Naive thymus-derived CD4-positive, alpha-beta T cell (primary cell): ENCODE data around the gene TTC7B. TPM values are rescaled to one million over a fixed set of nuclear protein-coding genes. Genes with fewer than 3 reads are reported as not detected.
A peak's percentile ranks its signal among the peaks of the same experiment; 100 is the strongest.
"Not testable (repeated sequence)": the region's sequence is repeated elsewhere in the genome, so short reads cannot be mapped to it uniquely, and the experiment has no call there.

Experiments
- ATAC-seq: fragments of 150-1000 bp; cut with Tn5 transposase; 2 replicates; pipeline ENCODE4 v1.10.0; 2021; ENCODE audit warnings: mild to moderate bottlenecking, moderate library complexity
- CTCF ChIA-PET: fragments of 350-600 bp; sonication (Branson Sonifier 250); formaldehyde crosslinking; loops from one replicate; lab custom pipeline; 2021; ENCODE audit warnings: antibody characterized with exemption; lab: Charles Lee
- POLR2A ChIA-PET: fragments of 350-600 bp; sonication (Branson Sonifier 250); formaldehyde crosslinking; loops from one replicate; lab custom pipeline; 2021; ENCODE audit warnings: antibody characterized with exemption, inconsistent platforms; lab: Charles Lee
- DNase-seq, 9 donors: peaks; one replicate each; pipeline versions ENCODE4 v3.0.0 to v3.0.0-alpha.2; 2020 to 2022; ENCODE audit warnings: mixed read lengths in 1 of 9
- H3K27ac ChIP-seq: one replicate; pipeline ENCODE4 v1.7.0; 2013; ENCODE audit warnings: mild to moderate bottlenecking, low read depth, low read length, moderate library complexity
- H3K27me3 ChIP-seq, 2 donors: one replicate each; pipeline ENCODE4 v1.7.0; 2013; ENCODE audit warnings: low read length in 2 of 2, mild to moderate bottlenecking in 2 of 2, moderate library complexity in 2 of 2; ENCODE audit not compliant: control insufficient read depth in 2 of 2, insufficient read depth in 2 of 2
- H3K36me3 ChIP-seq, 3 experiments: 1 replicate in 2 of 3; 2 replicates in 1 of 3; pipeline ENCODE4 v1.7.0; 2013; ENCODE audit warnings: low read length in 3 of 3, mild to moderate bottlenecking in 3 of 3, moderate library complexity in 1 of 3; ENCODE audit not compliant: insufficient read depth in 3 of 3, control insufficient read depth in 2 of 3
- H3K4me1 ChIP-seq, 2 donors: one replicate each; pipeline ENCODE4 v1.7.0; 2013; ENCODE audit warnings: low read length in 2 of 2, mild to moderate bottlenecking in 2 of 2, moderate library complexity in 1 of 2; ENCODE audit not compliant: control insufficient read depth in 2 of 2, insufficient read depth in 2 of 2
- H3K4me3 ChIP-seq: 2 replicates; pipeline ENCODE4 v1.7.0; 2013; ENCODE audit warnings: mild to moderate bottlenecking, low read length
- H3K9me3 ChIP-seq, 3 experiments: 1 replicate in 2 of 3; 2 replicates in 1 of 3; pipeline ENCODE4 v1.7.0; 2013; ENCODE audit warnings: low read length in 3 of 3; ENCODE audit not compliant: control insufficient read depth in 2 of 3
- H3K27ac Mint-ChIP-seq, 9 donors: one replicate each; pipeline ENCODE4 v1.8.0; 2020 to 2022; ENCODE audit warnings: mixed read lengths in 9 of 9, mild to moderate bottlenecking in 8 of 9, moderate library complexity in 5 of 9, inconsistent platforms in 2 of 9
- H3K27me3 Mint-ChIP-seq, 5 donors: one replicate each; pipeline ENCODE4 v1.8.0; 2021 to 2022; ENCODE audit warnings: mixed read lengths in 5 of 5, mild to moderate bottlenecking in 1 of 5
- H3K36me3 Mint-ChIP-seq, 5 donors: one replicate each; pipeline ENCODE4 v1.8.0; 2020 to 2022; ENCODE audit warnings: mixed read lengths in 5 of 5, mild to moderate bottlenecking in 3 of 5, inconsistent platforms in 1 of 5
- H3K4me1 Mint-ChIP-seq, 7 donors: one replicate each; pipeline ENCODE4 v1.8.0; 2020 to 2022; ENCODE audit warnings: mixed read lengths in 7 of 7, mild to moderate bottlenecking in 3 of 7, inconsistent platforms in 1 of 7
- H3K4me3 Mint-ChIP-seq, 10 donors: one replicate each; pipeline ENCODE4 v1.8.0; 2020 to 2022; ENCODE audit warnings: mild to moderate bottlenecking in 10 of 10, mixed read lengths in 10 of 10, moderate library complexity in 6 of 10, inconsistent platforms in 2 of 10
- H3K9me3 Mint-ChIP-seq, 11 donors: one replicate each; pipeline ENCODE4 v1.8.0; 2020 to 2022; ENCODE audit warnings: mixed read lengths in 11 of 11, mild to moderate bottlenecking in 4 of 11, inconsistent platforms in 1 of 11, moderate library complexity in 1 of 11
- intact Hi-C, 2 donors: fragments of 100-400 bp; cut with micrococcal nuclease; formaldehyde crosslinking; loops; one replicate each; pipeline ENCODE4 v1.15.1; 2023
- polyA plus RNA-seq, 2 donors: library from polyadenylated mRNA; unstranded; fragments of 300-500 nt; fragmentation: Illumina TruSeq; gene quantifications; one replicate each; pipeline ENCODE4 v1.2.3, GENCODE V29; 2021
- total RNA-seq, 6 experiments: library from RNA in 5 of 6; stranded (reverse) in 5 of 6; gene quantifications; 1 replicate in 5 of 6; 2 replicates in 1 of 6; pipeline ENCODE4 v1.2.3 and lab custom pipeline; 2021 to 2026

TTC7B gene
- total RNA-seq (1 to 10 TPM in 3 of 5 experiments, under 1 TPM in 1, not detected in 1; 0.65 to 9.5 (median 5.0) TPM), polyA plus RNA-seq (under 1 TPM in 1 of 2 donors, not detected in 1; 0.08 TPM), total RNA-seq (lab: John Stamatoyannopoulos, UW) (0.67 reads per million)

- H3K36me3 ChIP-seq, result no peaks in the 10 kb centered on the region
- H3K27ac Mint-ChIP-seq, result peak within 1 kb of the TSS in 4 of 9 donors; percentile 2 to 33 (median 18)
- DNase-seq, result peak in 3 of 9 donors; percentile 25 to 59 (median 34)
- no peak within 1 kb of the TSS for H3K27ac ChIP-seq
- no peaks in the 10 kb centered on the region for H3K36me3 Mint-ChIP-seq
- no peaks in the 10 kb centered on the region for H3K9me3 Mint-ChIP-seq
- intact Hi-C loops, result loop anchor here in 1 of 2 donors (1.0 to 2.0 kb wide), 2 partner anchors 12 to 57 kb away; no protein-coding TSS in a partner anchor
- H3K4me1 ChIP-seq, result peaks cover 4 to 5% of the 10 kb centered on the region in 2 donors
- CTCF ChIA-PET, result interaction anchor here (0.5 kb wide), 1 partner anchor 370 kb away, joined by 3 read pairs; no protein-coding TSS in a partner anchor
- peaks cover 0 to 4% of the 10 kb centered on the region in 2 donors for H3K27me3 ChIP-seq
- H3K27me3 Mint-ChIP-seq, result peaks cover 5 to 43% (median 6%) of the 10 kb centered on the region in 5 donors
- H3K9me3 ChIP-seq, result no peaks in the 10 kb centered on the region
- H3K4me1 Mint-ChIP-seq, result peaks cover 4 to 13% (median 10%) of the 10 kb centered on the region in 7 donors
- peak; percentile 80 for ATAC-seq
- peak within 1 kb of the TSS; percentile 67 to 88 (median 75) for H3K4me3 Mint-ChIP-seq
- H3K4me3 ChIP-seq, result no peak within 1 kb of the TSS
- POLR2A ChIA-PET, result interaction anchor here (0.6 kb wide), 1 partner anchor 28 kb away, joined by 3 read pairs; no protein-coding TSS in a partner anchor
Measured at GRCh38 chr14:90815822-90816662, at the start of gene TTC7B. Gene TTC7B, minus strand, starts transcription at chr14:90816430. Its CDS starts 135 bp downstream, at chr14:90816295.

- Histone ChIP-seq H3K27ac (no peak overlapping the region), H3K27me3 (no peaks in the 10 kb centered on the region), H3K9me3 (no peaks in the 10 kb centered on the region), H3K4me1 (no peaks in the 10 kb centered on the region), H3K4me3 (no peak overlapping the region), H3K36me3 (peaks cover 0 to 5% (median 0%) of the 10 kb centered on the region in 3 experiments)
- Mint-ChIP-seq H3K27ac (no peak overlapping the region), H3K36me3 (peaks cover 4 to 25% (median 15%) of the 10 kb centered on the region in 5 donors), H3K4me1 (no peaks in the 10 kb centered on the region), H3K4me3 (no peak overlapping the region), H3K9me3 (no peaks in the 10 kb centered on the region), H3K27me3 (no peaks in the 10 kb centered on the region)
- ChIA-PET POLR2A (no interaction called here), CTCF (interaction anchor here (0.5 to 1.6 kb wide), 3 partner anchors 9 to 17 kb away, joined by 5 to 6 read pairs (median 5); no protein-coding TSS in a partner anchor)
- DNase-seq (no peak), ATAC-seq (no peak)
- intact Hi-C loops, result no loop called here
Measured at GRCh38 chr14:90864741-90865140, 48.5 kb upstream of the TTC7B start.

GRCh38 chr14:90858511-90858910, 42.3 kb upstream of the TTC7B start:
- Histone ChIP-seq H3K27ac (no peak overlapping the region), H3K36me3 (no peaks in the 10 kb centered on the region), H3K4me1 (no peaks in the 10 kb centered on the region), H3K9me3 (no peaks in the 10 kb centered on the region), H3K27me3 (no peaks in the 10 kb centered on the region), H3K4me3 (no peak overlapping the region)
- Mint-ChIP-seq H3K4me3 (no peak overlapping the region), H3K4me1 (peaks cover 0 to 4% (median 0%) of the 10 kb centered on the region in 7 donors), H3K36me3 (peaks cover 4 to 24% (median 11%) of the 10 kb centered on the region in 5 donors), H3K27ac (no peak overlapping the region), H3K9me3 (no peaks in the 10 kb centered on the region), H3K27me3 (no peaks in the 10 kb centered on the region)
- ATAC-seq, result no peak
- ChIA-PET POLR2A (no interaction called here), CTCF (no interaction called here)
- no peak for DNase-seq
- intact Hi-C loops, result no loop called here

- Histone ChIP-seq H3K27me3 (no peaks in the 10 kb centered on the region), H3K4me1 (no peaks in the 10 kb centered on the region), H3K36me3 (no peaks in the 10 kb centered on the region), H3K4me3 (no peak overlapping the region), H3K9me3 (no peaks in the 10 kb centered on the region), H3K27ac (no peak overlapping the region)
- H3K4me1 Mint-ChIP-seq, result peaks cover 0 to 4% (median 0%) of the 10 kb centered on the region in 7 donors
- POLR2A ChIA-PET, result no interaction called here
- no peak for ATAC-seq
- intact Hi-C loops, result no loop called here
- H3K36me3 Mint-ChIP-seq, result peaks cover 4 to 24% (median 12%) of the 10 kb centered on the region in 5 donors
- no peaks in the 10 kb centered on the region for H3K9me3 Mint-ChIP-seq
- no peak overlapping the region for H3K4me3 Mint-ChIP-seq
- no peak for DNase-seq
- CTCF ChIA-PET, result no interaction called here
- no peak overlapping the region for H3K27ac Mint-ChIP-seq
- no peaks in the 10 kb centered on the region for H3K27me3 Mint-ChIP-seq
Measured at GRCh38 chr14:90857866-90858265, 41.6 kb upstream of the TTC7B start.

GRCh38 chr14:90856115-90856514, 39.9 kb upstream of the TTC7B start:
- peaks cover 0 to 15% (median 7%) of the 10 kb centered on the region in 5 donors for H3K36me3 Mint-ChIP-seq
- H3K4me3 Mint-ChIP-seq, H3K27me3 Mint-ChIP-seq, H3K4me1 Mint-ChIP-seq, intact Hi-C loops, DNase-seq, H3K36me3 ChIP-seq, H3K27ac ChIP-seq, H3K9me3 Mint-ChIP-seq, H3K4me3 ChIP-seq, H3K4me1 ChIP-seq, H3K9me3 ChIP-seq, H3K27ac Mint-ChIP-seq, ATAC-seq, H3K27me3 ChIP-seq: not testable (repeated sequence)
- ChIA-PET POLR2A (interaction anchor here (0.8 to 1.4 kb wide), 2 partner anchors 37 to 103 kb away, joined by 3 to 4 read pairs; no protein-coding TSS in a partner anchor), CTCF (interaction anchor here (0.6 to 1.7 kb wide), 3 partner anchors 9 to 1451 kb away, joined by 3 to 5 read pairs (median 4); no protein-coding TSS in a partner anchor)

- no peak for ATAC-seq
- Mint-ChIP-seq H3K4me3 (no peak overlapping the region), H3K4me1 (peaks cover 0 to 2% (median 0%) of the 10 kb centered on the region in 7 donors), H3K27ac (no peak overlapping the region), H3K36me3 (peaks cover 0 to 10% (median 3%) of the 10 kb centered on the region in 5 donors), H3K27me3 (no peaks in the 10 kb centered on the region), H3K9me3 (no peaks in the 10 kb centered on the region)
- H3K4me1 ChIP-seq, result no peaks in the 10 kb centered on the region
- H3K9me3 ChIP-seq, result no peaks in the 10 kb centered on the region
- intact Hi-C loops, result no loop called here
- POLR2A ChIA-PET, result no interaction called here
- H3K27ac ChIP-seq, result no peak overlapping the region
- CTCF ChIA-PET, result interaction anchor here (0.7 kb wide), 1 partner anchor 12 kb away, joined by 6 read pairs; no protein-coding TSS in a partner anchor
- H3K36me3 ChIP-seq, result no peaks in the 10 kb centered on the region
- H3K4me3 ChIP-seq, result no peak overlapping the region
- no peak for DNase-seq
- no peaks in the 10 kb centered on the region for H3K27me3 ChIP-seq
Measured at GRCh38 chr14:90853116-90853515, 36.9 kb upstream of the TTC7B start.
